Measurements from ENCODE around the gene SLC9A3.
"Not testable (repeated sequence)": the region's sequence is repeated elsewhere in the genome, so short reads cannot be mapped to it uniquely, and the experiment has no call there.

Gene SLC9A3

GRCh38 chr5:491119-491855, 33.0 kb downstream of the SLC9A3 start:
- H3K4me3 ChIP-seq (replicated peaks; ENCODE audit: low read depth, low read length) = no peak overlapping the region
- no peak for DNase-seq (ENCODE audit: extremely low read depth, low read depth)
- TF ChIP-seq CTCF (IDR thresholded peaks at IDR 0.05; ENCODE audit: low read depth, low read length, missing control alignments) = no peak

DNA sequence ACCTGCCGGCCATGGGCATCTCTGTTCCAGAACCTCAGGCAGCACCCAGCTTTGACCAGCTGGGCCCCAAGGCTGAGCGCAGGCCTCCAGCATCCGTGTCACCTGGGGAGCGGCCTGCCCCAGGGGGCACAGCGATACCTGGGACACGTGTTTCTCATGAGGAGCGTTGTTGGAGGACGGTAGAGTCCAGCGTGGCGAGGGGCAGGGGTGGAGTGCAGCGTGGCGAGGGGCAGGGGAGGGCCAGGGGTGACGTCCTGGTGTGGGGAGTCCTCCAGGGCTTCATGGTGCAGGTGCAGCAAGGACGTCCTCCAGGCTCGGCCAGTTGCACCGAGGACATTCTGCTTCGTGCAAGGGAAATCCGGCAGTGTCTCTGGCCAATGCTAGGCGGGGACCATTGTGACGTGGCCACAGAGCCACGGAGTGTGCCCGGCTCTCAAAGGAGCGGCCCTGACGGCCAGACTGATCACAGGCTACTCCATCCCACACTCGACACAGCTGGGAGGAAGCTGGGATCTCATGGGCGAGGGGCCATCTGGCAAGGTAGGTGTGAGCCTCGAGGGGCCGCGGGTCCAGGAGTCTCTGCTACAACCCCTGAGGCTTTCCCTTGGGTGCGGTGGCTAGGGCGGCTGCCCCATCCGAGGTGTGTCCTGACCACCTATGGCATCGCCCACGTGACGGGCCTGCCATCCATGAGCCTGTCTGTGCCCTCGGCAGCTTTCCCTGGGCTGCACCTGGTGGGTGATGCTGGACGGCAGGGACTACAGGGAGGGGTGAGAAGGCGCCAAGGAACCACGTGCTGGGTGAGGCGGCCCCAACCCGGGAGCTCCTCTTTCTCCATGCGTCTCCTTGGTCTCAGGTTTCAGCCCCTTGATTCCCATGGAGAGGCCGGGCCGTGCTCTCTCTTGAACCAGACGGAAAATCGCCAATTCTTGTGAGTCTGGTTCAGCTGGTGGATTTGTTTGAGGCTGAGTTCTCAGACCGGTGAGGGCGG, 33.8 kb downstream of the SLC9A3 start:
- H3K4me3 ChIP-seq (replicated peaks; ENCODE audit: low read depth, low read length) = no peak overlapping the region
- TF ChIP-seq CTCF (IDR thresholded peaks at IDR 0.05; ENCODE audit: low read depth, low read length, missing control alignments) = no peak
- DNase-seq (ENCODE audit: extremely low read depth, low read depth) = no peak

GRCh38 chr5:489689-490080, 34.6 kb downstream of the SLC9A3 start:
- H3K4me3 ChIP-seq (replicated peaks; ENCODE audit: low read depth, low read length) = no peak overlapping the region
- no peak for DNase-seq (ENCODE audit: extremely low read depth, low read depth)
- no peak for TF ChIP-seq CTCF (IDR thresholded peaks at IDR 0.05; ENCODE audit: low read depth, low read length, missing control alignments)

- no peak overlapping the region for H3K4me3 ChIP-seq (replicated peaks; ENCODE audit: low read depth, low read length)
- TF ChIP-seq CTCF (IDR thresholded peaks at IDR 0.05; ENCODE audit: low read depth, low read length, missing control alignments) = no peak
- no peak for DNase-seq (ENCODE audit: extremely low read depth, low read depth)
Observed at GRCh38 chr5:488744-489688, 35.2 kb downstream of the SLC9A3 start.

GRCh38 chr5:488241-488640, 36.0 kb downstream of the SLC9A3 start:
- DNase-seq (ENCODE audit: extremely low read depth, low read depth) = no peak
- H3K4me3 ChIP-seq (replicated peaks; ENCODE audit: low read depth, low read length) = no peak overlapping the region
- no peak for TF ChIP-seq CTCF (IDR thresholded peaks at IDR 0.05; ENCODE audit: low read depth, low read length, missing control alignments)

DNA sequence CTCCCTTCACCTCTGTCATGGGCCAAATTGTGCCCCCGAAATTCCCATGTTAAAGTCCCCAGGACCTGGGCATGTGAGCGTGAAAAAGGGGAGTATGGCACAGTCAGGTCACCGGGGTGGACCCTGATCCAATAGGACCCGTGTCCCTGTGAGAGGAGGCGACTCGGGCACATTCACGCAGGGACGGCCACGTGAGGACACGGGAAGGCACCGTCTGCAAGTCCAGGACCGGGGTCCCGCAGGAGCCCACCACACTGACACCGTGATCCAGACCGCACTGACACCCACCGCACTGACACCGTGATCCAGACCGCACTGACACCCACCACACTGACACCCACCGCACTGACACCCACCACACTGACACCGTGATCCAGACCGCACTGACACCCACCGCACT, 37.7 kb downstream of the SLC9A3 start:
- DNase-seq (ENCODE audit: extremely low read depth, low read depth); H3K4me3 ChIP-seq (replicated peaks; ENCODE audit: low read depth, low read length): not testable (repeated sequence)

Data from HFF-Myc (cell line).